ENCODE data around the gene CARD14. TPM values are rescaled to one million over a fixed set of nuclear protein-coding genes. Genes with fewer than 3 reads are reported as not detected.

The CARD14 gene
- total RNA-seq: 0.03 TPM in 1 of 2 replicates, not detected in the other

GRCh38 chr17:80169784-80170500 lies at the start of gene CARD14:
CARD14 (plus strand) TSS chr17:80170030; CDS start chr17:80181439, 11,409 bp downstream.

DNA sequence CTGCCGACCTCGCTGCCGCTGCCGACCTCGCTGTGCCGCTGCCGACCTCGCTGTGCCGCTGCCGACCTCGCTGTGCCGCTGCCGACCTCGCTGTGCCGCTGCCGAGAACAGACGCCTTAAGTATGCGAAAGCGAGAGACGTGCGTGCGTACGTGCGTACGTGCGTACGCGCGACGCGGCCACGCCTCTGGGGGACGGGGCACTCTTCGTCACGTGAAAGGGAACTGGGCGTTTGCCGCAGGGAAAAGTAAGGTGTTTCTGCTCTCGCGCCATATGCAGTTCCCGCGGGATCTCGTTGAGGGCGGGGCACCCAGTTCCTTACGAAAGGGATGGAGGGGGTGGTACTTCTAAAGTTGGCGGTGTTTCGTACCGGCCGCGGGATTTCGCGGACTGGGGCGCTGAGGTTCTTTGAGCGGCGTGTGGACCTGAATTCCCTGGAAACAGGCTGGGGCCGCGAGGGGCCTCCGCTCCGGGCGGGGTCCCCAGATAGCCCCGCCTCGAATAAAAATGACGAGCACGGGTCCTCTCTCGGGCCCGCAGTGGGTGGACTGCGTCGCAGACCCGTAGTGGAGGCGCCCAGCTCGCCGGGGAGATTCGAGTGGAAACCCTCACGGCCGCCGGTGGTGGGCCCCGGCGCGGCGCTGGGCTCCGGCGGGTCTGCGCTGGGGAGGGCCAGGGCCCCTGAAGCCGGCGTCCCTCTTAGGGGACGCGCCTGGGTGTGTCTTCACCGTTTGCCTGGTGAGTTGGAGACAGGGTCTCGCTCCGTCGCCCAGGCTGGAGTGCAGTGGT lies 22.6 kb upstream of the CARD14 start, which contains the start of gene EIF4A3:
TSS of gene EIF4A3 (minus strand) at position 94 of the 788 bp plus-strand sequence. CDS start 167 bp downstream, outside the sequence.

DNA sequence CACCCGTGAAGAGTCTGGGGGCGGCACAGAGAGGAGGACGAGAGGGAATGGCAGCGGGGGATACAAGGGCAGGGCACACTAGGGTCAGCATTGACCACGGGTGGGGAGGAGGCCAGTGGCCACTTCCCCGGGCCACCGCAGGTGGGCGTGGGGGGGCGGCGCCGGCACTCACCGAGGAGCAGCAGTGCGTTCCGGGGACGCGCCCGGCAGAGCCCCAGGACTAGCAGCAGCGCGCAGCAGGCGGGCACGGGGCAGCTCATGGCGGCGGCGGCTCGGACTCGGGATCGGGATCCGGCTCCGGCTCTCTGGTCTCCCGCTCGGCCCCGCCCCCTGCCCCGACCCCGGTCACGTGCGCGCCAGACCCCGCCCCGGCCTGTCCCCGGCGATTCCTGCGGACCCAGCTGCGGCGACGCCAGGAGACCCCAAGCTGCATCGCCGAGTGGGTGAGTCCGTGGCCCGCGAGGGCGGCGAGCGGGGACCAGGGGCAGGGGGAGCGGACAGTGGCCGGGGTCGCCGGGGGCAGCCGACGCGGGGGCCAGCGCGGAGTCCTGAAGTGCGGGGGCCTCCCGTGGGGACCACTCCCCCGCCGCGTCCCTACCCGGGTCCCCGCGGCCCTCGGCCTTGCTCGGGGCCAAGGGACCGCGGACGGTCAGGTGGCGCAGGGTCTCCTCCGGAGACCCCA lies 50.4 kb downstream of the CARD14 start, which contains the start of the genes SGSH and SLC26A11:
TSS of gene SGSH (minus strand) at position 280 of the 682 bp plus-strand sequence. CDS start at position 260, 20 bp downstream.
TSS of gene SLC26A11 (plus strand) at position 374 of the 682 bp plus-strand sequence. CDS start 1,134 bp downstream, outside the sequence.

Other genes with a start within 250 kb of the CARD14 start
- 38.5 and 51.9 TPM in 2 replicates for gene TBC1D16, start 134.2 kb upstream of the CARD14 start, total RNA-seq
- gene CCDC40, start 133.4 kb upstream of the CARD14 start, total RNA-seq: 1.8 and 1.9 TPM in 2 replicates
- 48.0 and 96.0 TPM in 2 replicates for gene GAA, start 68.4 kb upstream of the CARD14 start, total RNA-seq
- gene EIF4A3, start 22.9 kb upstream of the CARD14 start, total RNA-seq: 72.2 and 80.3 TPM in 2 replicates
- gene SGSH, start 50.3 kb downstream of the CARD14 start, total RNA-seq: 11.0 and 25.1 TPM in 2 replicates
- 12.4 and 19.0 TPM in 2 replicates for gene SLC26A11, start 50.4 kb downstream of the CARD14 start, total RNA-seq
- gene RNF213, start 90.8 kb downstream of the CARD14 start, total RNA-seq: 189 and 228 TPM in 2 replicates
- gene ENDOV, start 245.1 kb downstream of the CARD14 start, total RNA-seq: 28.3 and 35.6 TPM in 2 replicates

All from smooth muscle cell of the pulmonary artery (primary cell).